SK-N-SH treated with all-trans-retinoic acid at 6 μM for 48 hours (cell line): ENCODE results near the gene PTPRC.

Experiments
- ARNTL ChIP-seq: fragments of 450-650 bp; formaldehyde crosslinking; IDR thresholded peaks from 2 replicates; pipeline ENCODE4 v1.5.0; 2020; ENCODE audit warnings: low read depth, mild to moderate bottlenecking, moderate library complexity, borderline replicate concordance
- BACH2 ChIP-seq: fragments of 250-450 bp; sonication (Bioruptor Pico); IDR thresholded peaks from 2 replicates; pipeline ENCODE4 v1.9.0; 2021; ENCODE audit warnings: mild to moderate bottlenecking, borderline replicate concordance
- CSDC2 ChIP-seq: fragments of 250-450 bp; sonication (Bioruptor Pico); IDR thresholded peaks from 2 replicates; pipeline ENCODE4 v1.5.0; 2020; ENCODE audit warnings: mild to moderate bottlenecking, moderate library complexity
- ESRRG ChIP-seq: fragments of 250-450 bp; sonication (Bioruptor Pico); IDR thresholded peaks from 2 replicates; pipeline ENCODE4 v1.6.1; 2021; ENCODE audit warnings: mild to moderate bottlenecking
- GLIS3 ChIP-seq: fragments of 250-450 bp; sonication (Bioruptor Pico); IDR thresholded peaks from 2 replicates; pipeline ENCODE4 v1.5.0; 2020; ENCODE audit warnings: mild to moderate bottlenecking, moderate library complexity
- ISL1 ChIP-seq: fragments of 250-450 bp; sonication (Bioruptor Pico); IDR thresholded peaks from 2 replicates; pipeline ENCODE4 v2.1.2; 2022; ENCODE audit warnings: mild to moderate bottlenecking, moderate library complexity
- OSR1 ChIP-seq: fragments of 250-450 bp; sonication (Bioruptor Pico); IDR thresholded peaks from 2 replicates; pipeline ENCODE4 v1.8.0; 2022; ENCODE audit warnings: moderate library complexity, mild to moderate bottlenecking, inconsistent platforms
- PATZ1 ChIP-seq: fragments of 250-450 bp; sonication (Bioruptor Pico); IDR thresholded peaks from 2 replicates; pipeline ENCODE4 v1.8.0; 2020; ENCODE audit warnings: mild to moderate bottlenecking, moderate library complexity, borderline replicate concordance
- POU6F1 ChIP-seq: fragments of 250-450 bp; sonication (Bioruptor Pico); IDR thresholded peaks from 2 replicates; pipeline ENCODE4 v1.8.0; 2021; ENCODE audit warnings: low read depth, mild to moderate bottlenecking, moderate library complexity, borderline replicate concordance
- TOX ChIP-seq: fragments of 250-450 bp; sonication (Bioruptor Pico); IDR thresholded peaks from 2 replicates; pipeline ENCODE4 v1.8.0; 2021; ENCODE audit warnings: mild to moderate bottlenecking, moderate library complexity, borderline replicate concordance
- ZFP3 ChIP-seq: fragments of 250-450 bp; sonication (Bioruptor Pico); IDR thresholded peaks from 2 replicates; pipeline ENCODE4 v1.5.0; 2020; ENCODE audit warnings: mild to moderate bottlenecking, moderate library complexity
- ZNF565 ChIP-seq: fragments of 450-650 bp; formaldehyde crosslinking; conservative IDR thresholded peaks from 2 replicates; pipeline ENCODE4 v1.5.0; 2020; ENCODE audit warnings: low read depth, mild to moderate bottlenecking, moderate library complexity
- ZNF8 ChIP-seq: fragments of 450-650 bp; formaldehyde crosslinking; IDR thresholded peaks from 2 replicates; pipeline ENCODE4 v1.5.0; 2020; ENCODE audit warnings: mild to moderate bottlenecking, moderate library complexity
- TF ChIP-seq, protein P1 (sequence below): fragments of 250-450 bp; sonication (Bioruptor Pico); IDR thresholded peaks from 2 replicates; pipeline ENCODE4 v1.5.1; 2020; ENCODE audit warnings: low read depth, mild to moderate bottlenecking, moderate library complexity

DNA sequence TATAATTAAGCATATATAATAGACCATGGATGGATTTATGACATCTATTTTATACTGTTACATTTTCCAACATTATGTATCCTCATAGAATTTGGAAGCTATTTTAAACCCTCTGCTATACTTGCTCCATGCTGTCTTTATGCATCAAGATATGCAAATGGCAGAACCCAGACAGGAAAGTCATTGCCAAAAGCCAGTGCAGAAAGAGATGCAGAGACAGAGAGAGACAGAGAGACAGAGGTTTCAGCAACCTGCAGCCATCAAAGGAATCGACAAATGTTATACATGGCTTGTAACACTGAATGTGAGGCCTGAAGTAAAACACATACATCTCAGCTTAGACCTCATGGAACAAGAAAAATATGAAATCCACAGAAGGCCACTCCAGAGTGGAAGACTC lies 7.5 kb upstream of the PTPRC start:
- TF ChIP-seq PATZ1 (CRISPR knock-in tag), result no peak
- TF ChIP-seq ARNTL (CRISPR knock-in tag), result no peak
- TF ChIP-seq, protein P1, sequence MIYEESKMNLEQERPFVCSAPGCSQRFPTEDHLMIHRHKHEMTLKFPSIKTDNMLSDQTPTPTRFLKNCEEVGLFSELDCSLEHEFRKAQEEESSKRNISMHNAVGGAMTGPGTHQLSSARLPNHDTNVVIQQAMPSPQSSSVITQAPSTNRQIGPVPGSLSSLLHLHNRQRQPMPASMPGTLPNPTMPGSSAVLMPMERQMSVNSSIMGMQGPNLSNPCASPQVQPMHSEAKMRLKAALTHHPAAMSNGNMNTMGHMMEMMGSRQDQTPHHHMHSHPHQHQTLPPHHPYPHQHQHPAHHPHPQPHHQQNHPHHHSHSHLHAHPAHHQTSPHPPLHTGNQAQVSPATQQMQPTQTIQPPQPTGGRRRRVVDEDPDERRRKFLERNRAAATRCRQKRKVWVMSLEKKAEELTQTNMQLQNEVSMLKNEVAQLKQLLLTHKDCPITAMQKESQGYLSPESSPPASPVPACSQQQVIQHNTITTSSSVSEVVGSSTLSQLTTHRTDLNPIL (CRISPR knock-in tag), result no peak
- TF ChIP-seq BACH2, result no peak
- no peak for TF ChIP-seq TOX (CRISPR knock-in tag)
- TF ChIP-seq GLIS3 (CRISPR knock-in tag), result no peak
- no peak for TF ChIP-seq ZNF565 (CRISPR knock-in tag)
- TF ChIP-seq ZFP3, result no peak
- no peak for TF ChIP-seq ESRRG (CRISPR knock-in tag)
- no peak for TF ChIP-seq ISL1
- TF ChIP-seq OSR1 (CRISPR knock-in tag), result no peak
- TF ChIP-seq CSDC2 (CRISPR knock-in tag), result no peak
- TF ChIP-seq ZNF8, result no peak
- TF ChIP-seq POU6F1 (CRISPR knock-in tag), result no peak
